HG03571 (cell line): ENCODE results near the gene SVBP.
A peak's percentile ranks its signal among the peaks of the same experiment; 100 is the strongest.

Source experiments
- ATAC-seq: cut with Tn5 transposase; IDR thresholded peaks from one replicate; pipeline ENCODE4 v1.9.1; 2021; ENCODE audit not compliant: unreplicated experiment

The SVBP gene

GRCh38 chr1:42765832-42766740 is 51.1 kb downstream of the SVBP start:
- peak; percentile 21 for ATAC-seq

GRCh38 chr1:42765269-42765668 is 51.9 kb downstream of the SVBP start:
- ATAC-seq: no peak

DNA sequence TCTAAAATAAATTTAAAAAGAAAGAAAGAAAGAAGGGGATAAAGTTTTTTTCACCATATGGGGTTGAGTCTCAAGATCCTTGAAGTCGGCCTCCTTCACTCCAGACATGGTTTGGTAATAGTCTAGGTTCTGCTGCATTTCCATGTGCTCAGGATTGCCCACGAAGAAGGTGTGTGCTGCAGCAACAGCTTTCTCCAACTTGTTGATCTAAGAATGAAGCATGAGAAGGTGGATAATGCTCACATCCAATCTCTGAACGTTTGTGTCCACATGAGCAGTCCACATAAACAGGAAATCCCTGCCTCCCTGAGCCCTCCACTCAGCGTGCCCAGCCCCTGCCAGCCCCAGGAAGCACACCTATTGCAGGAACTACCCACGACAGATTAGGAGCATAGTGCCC is 54.9 kb downstream of the SVBP start:
- no peak for ATAC-seq

DNA sequence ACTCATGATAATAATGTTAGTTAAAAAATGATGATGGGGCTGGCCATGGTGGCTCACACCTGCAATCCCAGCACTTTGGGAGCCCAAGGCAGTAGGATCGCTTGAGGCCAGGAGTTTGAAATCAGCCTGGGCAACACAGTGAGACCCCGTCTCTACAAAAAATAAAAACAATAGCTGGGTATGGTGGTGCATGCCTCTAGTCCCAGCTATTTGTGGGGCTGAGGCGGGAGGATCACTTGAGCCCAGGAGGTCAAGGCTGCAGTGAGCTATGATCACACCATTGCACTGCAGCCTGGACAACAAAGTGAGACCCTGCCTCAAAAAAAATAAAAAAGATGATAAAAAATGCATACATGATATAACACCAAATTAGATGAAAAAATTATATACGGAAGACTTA is 55.6 kb downstream of the SVBP start:
- ATAC-seq: no peak

DNA sequence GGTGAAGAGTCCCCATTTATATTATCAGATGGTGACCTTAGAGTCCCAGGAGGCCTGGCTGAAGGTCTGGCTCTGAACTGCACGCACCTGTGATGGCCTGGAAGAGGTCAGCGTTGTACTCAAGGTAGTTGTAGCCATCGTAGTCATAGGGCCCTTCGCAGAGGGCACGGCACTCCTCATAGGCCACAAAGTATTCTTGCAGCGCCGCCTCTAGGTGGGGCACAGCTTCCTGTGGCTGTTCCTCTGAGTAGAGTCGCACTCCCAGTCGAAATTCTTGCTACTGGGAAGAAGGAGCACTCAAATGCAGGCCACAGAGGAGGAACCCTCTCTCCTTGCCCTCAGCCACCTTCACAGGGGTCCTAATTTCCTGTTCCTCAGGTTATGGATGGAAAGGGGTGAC is 58.1 kb downstream of the SVBP start:
- no peak for ATAC-seq

DNA sequence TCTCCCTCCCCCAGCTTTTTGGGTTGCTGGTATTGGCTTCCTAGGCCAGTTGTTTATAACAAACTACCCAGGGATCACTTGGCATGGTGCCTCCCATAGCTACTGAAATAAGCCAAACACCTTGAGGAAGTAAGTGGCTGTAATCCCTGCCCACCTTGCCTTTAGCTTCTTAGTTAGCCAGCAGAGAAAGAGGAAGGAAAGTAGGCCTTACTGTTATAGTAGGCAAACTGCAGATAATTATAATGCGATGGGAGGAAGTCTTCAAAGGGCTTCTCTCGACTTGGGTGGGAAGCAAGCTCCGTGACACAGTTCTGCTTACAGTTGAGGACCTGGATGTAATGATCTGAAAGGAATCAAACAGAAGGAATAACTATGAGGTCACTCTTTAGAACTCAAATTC is 58.6 kb downstream of the SVBP start:
- ATAC-seq: no peak

DNA sequence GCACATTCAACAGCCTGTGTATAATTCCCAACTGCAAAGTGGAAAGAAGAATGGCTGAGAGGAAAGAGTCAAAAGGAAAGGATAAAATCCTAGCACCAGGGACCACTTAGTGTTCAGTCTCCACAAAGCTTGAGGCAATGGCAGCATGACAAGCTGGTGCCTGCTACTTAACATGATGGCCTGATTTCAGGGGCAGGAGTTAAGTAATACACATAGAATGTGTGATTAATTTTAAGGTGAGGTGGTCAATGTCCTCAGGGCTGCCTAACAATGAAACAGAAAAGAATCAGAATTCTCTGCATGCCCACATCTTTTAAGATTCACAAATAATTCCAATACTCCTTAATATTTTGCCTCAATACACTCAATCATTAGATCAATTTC is 59.3 kb downstream of the SVBP start:
- no peak for ATAC-seq
